Activated CD4-positive, alpha-beta T cell treated with anti-CD3 and anti-CD28 coated beads for 4 hours (primary cell): ENCODE data around the gene TPRG1.

Source experiments
- DNase-seq, 2 donors: peaks; one replicate each; pipeline ENCODE4 v3.0.0-alpha.2; 2020

Gene TPRG1

GRCh38 chr3:189363590-189364255, 192.0 kb downstream of the TPRG1 start:
- DNase-seq, result no peak

- DNase-seq, result no peak
These were observed 194.1 kb downstream of the TPRG1 start for GRCh38 chr3:189365609-189366564.

GRCh38 chr3:189368384-189368783, 196.6 kb downstream of the TPRG1 start:
- no peak for DNase-seq

GRCh38 chr3:189369636-189370035, 197.9 kb downstream of the TPRG1 start:
- no peak for DNase-seq

- DNase-seq, result no peak
These were observed 200.5 kb downstream of the TPRG1 start for GRCh38 chr3:189372243-189372642.
